ENCODE measurements around the gene PSTPIP1.

The PSTPIP1 gene

GRCh38 chr15:77042955-77043920 is 48.3 kb downstream of the PSTPIP1 start:
- no peak for DNase-seq (ENCODE audit: low read depth in 2 of 2)

GRCh38 chr15:77044228-77045042 is 49.5 kb downstream of the PSTPIP1 start:
- no peak for DNase-seq (ENCODE audit: low read depth in 2 of 2)

GRCh38 chr15:77045985-77046384 is 51.1 kb downstream of the PSTPIP1 start:
- DNase-seq (ENCODE audit: low read depth in 2 of 2): no peak

- no peak for DNase-seq (ENCODE audit: low read depth in 2 of 2)
Measured at GRCh38 chr15:77046704-77047412, 51.9 kb downstream of the PSTPIP1 start.

- DNase-seq (ENCODE audit: low read depth in 2 of 2): no peak
Measured at GRCh38 chr15:77048135-77048876, 53.4 kb downstream of the PSTPIP1 start.

- DNase-seq (ENCODE audit: low read depth in 2 of 2): no peak
Measured at GRCh38 chr15:77052556-77052955, 57.6 kb downstream of the PSTPIP1 start.

- no peak for DNase-seq (ENCODE audit: low read depth in 2 of 2)
Measured at GRCh38 chr15:77053709-77054108, 58.8 kb downstream of the PSTPIP1 start.

- DNase-seq (ENCODE audit: low read depth in 2 of 2): no peak
Measured at GRCh38 chr15:77057072-77057471, 62.1 kb downstream of the PSTPIP1 start.

- no peak for DNase-seq (ENCODE audit: low read depth in 2 of 2)
Measured at GRCh38 chr15:77057685-77058084, 62.8 kb downstream of the PSTPIP1 start.

- DNase-seq (ENCODE audit: low read depth in 2 of 2): no peak
Measured at GRCh38 chr15:77058468-77058867, 63.5 kb downstream of the PSTPIP1 start.

- DNase-seq (ENCODE audit: low read depth in 2 of 2): no peak
Measured at GRCh38 chr15:77059786-77060361, 64.9 kb downstream of the PSTPIP1 start.

- no peak for DNase-seq (ENCODE audit: low read depth in 2 of 2)
Measured at GRCh38 chr15:77060546-77060945, 65.6 kb downstream of the PSTPIP1 start.

GRCh38 chr15:77063249-77063648 is 68.3 kb downstream of the PSTPIP1 start:
- DNase-seq (ENCODE audit: low read depth in 2 of 2): no peak

- DNase-seq (ENCODE audit: low read depth in 2 of 2): no peak
Measured at GRCh38 chr15:77064063-77064462, 69.1 kb downstream of the PSTPIP1 start.

- no peak for DNase-seq (ENCODE audit: low read depth in 2 of 2)
Measured at GRCh38 chr15:77064539-77065308, 69.8 kb downstream of the PSTPIP1 start.

- DNase-seq (ENCODE audit: low read depth in 2 of 2): no peak
Measured at GRCh38 chr15:77066971-77067690, 72.2 kb downstream of the PSTPIP1 start.

GRCh38 chr15:77067691-77068367 is 72.9 kb downstream of the PSTPIP1 start:
- no peak for DNase-seq (ENCODE audit: low read depth in 2 of 2)

GRCh38 chr15:77068633-77069032 is 73.7 kb downstream of the PSTPIP1 start:
- no peak for DNase-seq (ENCODE audit: low read depth in 2 of 2)
